GM21825 (cell line): Measurements from ENCODE around the gene CD72.
"Not testable (repeated sequence)": the region's sequence is repeated elsewhere in the genome, so short reads cannot be mapped to it uniquely, and the experiment has no call there.

Source experiments
- ATAC-seq: cut with Tn5 transposase; IDR thresholded peaks from one replicate; pipeline ENCODE4 v1.9.1; 2021; ENCODE audit warnings: mild to moderate bottlenecking, moderate library complexity; ENCODE audit not compliant: unreplicated experiment

Gene CD72

GRCh38 chr9:35650341-35651158 is 32.3 kb upstream of the CD72 start, which contains the start of gene SIT1:
Gene SIT1, minus strand, starts transcription at chr9:35650931. Its CDS starts 78 bp downstream, at chr9:35650853.
- no peak for ATAC-seq

- no peak for ATAC-seq
These were observed 31.5 kb upstream of the CD72 start for GRCh38 chr9:35649431-35650340.

- peak; percentile 85 for ATAC-seq
These were observed 28.5 kb upstream of the CD72 start for GRCh38 chr9:35646533-35647265.

GRCh38 chr9:35646153-35646532 is 27.9 kb upstream of the CD72 start:
- no peak for ATAC-seq

GRCh38 chr9:35645736-35646135 is 27.5 kb upstream of the CD72 start:
- ATAC-seq, result not testable (repeated sequence)

GRCh38 chr9:35643046-35643445 is 24.8 kb upstream of the CD72 start:
- no peak for ATAC-seq

- not testable (repeated sequence) for ATAC-seq
These were observed 23.3 kb upstream of the CD72 start for GRCh38 chr9:35641478-35641877.

GRCh38 chr9:35640431-35640830 is 22.2 kb upstream of the CD72 start:
- ATAC-seq, result not testable (repeated sequence)

- no peak for ATAC-seq
These were observed 21.4 kb upstream of the CD72 start for GRCh38 chr9:35639631-35640030.

GRCh38 chr9:35639225-35639624 is 21.0 kb upstream of the CD72 start:
- ATAC-seq, result not testable (repeated sequence)

- not testable (repeated sequence) for ATAC-seq
These were observed 20.5 kb upstream of the CD72 start for GRCh38 chr9:35638751-35639150.

GRCh38 chr9:35637427-35637955 is 19.3 kb upstream of the CD72 start:
- ATAC-seq, result not testable (repeated sequence)

GRCh38 chr9:35636877-35637246 is 18.6 kb upstream of the CD72 start:
- not testable (repeated sequence) for ATAC-seq

GRCh38 chr9:35636135-35636876 is 18.1 kb upstream of the CD72 start:
- ATAC-seq, result no peak

GRCh38 chr9:35635730-35636129 is 17.5 kb upstream of the CD72 start:
- ATAC-seq, result no peak

GRCh38 chr9:35629597-35629996 is 11.4 kb upstream of the CD72 start:
- no peak for ATAC-seq

- ATAC-seq, result no peak
These were observed 10.3 kb upstream of the CD72 start for GRCh38 chr9:35628389-35628991.

GRCh38 chr9:35627575-35627974 is 9.4 kb upstream of the CD72 start:
- no peak for ATAC-seq

- peak; percentile 37 for ATAC-seq
These were observed 1.6 kb upstream of the CD72 start for GRCh38 chr9:35619800-35620158.
